Measurements from ENCODE around the gene TACC3. TPM values are rescaled to one million over a fixed set of nuclear protein-coding genes. Genes with fewer than 3 reads are reported as not detected.

The TACC3 gene
- total and polyA plus RNA-seq, 12 donors: 5.5 to 26.5 (median 11.4) TPM

GRCh38 chr4:1682860-1683259 lies 38.5 kb upstream of the TACC3 start:
- intact Hi-C loops (cut with DNase I): no loop called here
- Histone ChIP-seq H3K4me3 (peak overlapping the region in 1 of 4 donors; percentile 79), H3K36me3 (replicated peaks in 1 of 2) (no peaks in the 10 kb centered on the region), H3K9me3 (replicated peaks in 1 of 3) (no peaks in the 10 kb centered on the region), H3K27ac (peak overlapping the region in 4 of 5 donors; percentile 71 to 83 (median 80)), H3K27me3 (no peaks in the 10 kb centered on the region), H3K4me1 (replicated peaks in 1 of 2) (peaks cover 3 to 6% of the 10 kb centered on the region in 2 donors)
- WGBS, 4 donors: 85 to 89% (median 87%) methylated on average over 13 of the region's 13 CpGs
- no peak for TF ChIP-seq CTCF (IDR thresholded peaks at IDR 0.05)
- no peak for TF ChIP-seq POLR2A (IDR thresholded peaks at IDR 0.05)
- peak in 1 of 7 donors; percentile 33 for DNase-seq

GRCh38 chr4:1683261-1683735 lies 38.0 kb upstream of the TACC3 start:
- WGBS, 4 donors: 4 to 7% (median 5%) methylated on average over 13 of the region's 13 CpGs
- intact Hi-C loops (cut with DNase I): no loop called here
- peaks cover 3 to 6% of the 10 kb centered on the region in 2 donors for H3K4me1 ChIP-seq (replicated peaks in 1 of 2)

GRCh38 chr4:1683736-1684505 lies 37.4 kb upstream of the TACC3 start, which contains the start of gene FAM53A:
FAM53A (minus strand) TSS chr4:1684313; CDS start chr4:1668741, 15,572 bp downstream.
- no peaks in the 10 kb centered on the region for H3K9me3 ChIP-seq (replicated peaks in 1 of 3)
- peak in 6 of 7 donors; percentile 33 to 94 (median 88) for DNase-seq
- 0 to 1% (median 0%) methylated on average over 2 to 109 of the region's 118 CpGs for WGBS, 4 donors
- no peaks in the 10 kb centered on the region for H3K27me3 ChIP-seq
- H3K27ac ChIP-seq: peak within 1 kb of the TSS; percentile 6 to 83 (median 79)
- H3K4me3 ChIP-seq: peak within 1 kb of the TSS in 3 of 4 donors; percentile 40 to 79 (median 52)
- H3K4me1 ChIP-seq (replicated peaks in 1 of 2): peaks cover 3 to 6% of the 10 kb centered on the region in 2 donors
- intact Hi-C loops (cut with DNase I): no loop called here
- no peaks in the 10 kb centered on the region for H3K36me3 ChIP-seq (replicated peaks in 1 of 2)
- TF ChIP-seq POLR2A (IDR thresholded peaks at IDR 0.05) (peak in 1 of 2 donors; percentile 66), CTCF (IDR thresholded peaks at IDR 0.05) (peak in 1 of 6 experiments; percentile 6)

More at GRCh38 chr4:1683261-1683735, 38.0 kb upstream of the TACC3 start:
- H3K4me3 ChIP-seq: peak overlapping the region in 3 of 4 donors; percentile 40 to 79 (median 52)
- H3K27ac ChIP-seq: peak overlapping the region; percentile 6 to 83 (median 79)
- no peaks in the 10 kb centered on the region for H3K36me3 ChIP-seq (replicated peaks in 1 of 2)
- no peak for TF ChIP-seq CTCF (IDR thresholded peaks at IDR 0.05)
- peak in 1 of 2 donors; percentile 7 for TF ChIP-seq POLR2A (IDR thresholded peaks at IDR 0.05)
- peak in 6 of 7 donors; percentile 49 to 85 (median 70) for DNase-seq
- no peaks in the 10 kb centered on the region for H3K9me3 ChIP-seq (replicated peaks in 1 of 3)
- H3K27me3 ChIP-seq: no peaks in the 10 kb centered on the region

- no peaks in the 10 kb centered on the region for H3K36me3 ChIP-seq (replicated peaks in 1 of 2)
- H3K4me1 ChIP-seq (replicated peaks in 1 of 2): peaks cover 3 to 6% of the 10 kb centered on the region in 2 donors
- peak overlapping the region in 2 of 5 donors; percentile 54 to 82 for H3K27ac ChIP-seq
- no peaks in the 10 kb centered on the region for H3K9me3 ChIP-seq (replicated peaks in 1 of 3)
- intact Hi-C loops (cut with DNase I): no loop called here
- DNase-seq: peak in 4 of 7 donors; percentile 41 to 96 (median 94)
- peak overlapping the region in 2 of 4 donors; percentile 18 to 79 for H3K4me3 ChIP-seq
- WGBS, 4 donors: 27 to 57% (median 43%) methylated on average over 17 to 66 of the region's 66 CpGs
- TF ChIP-seq POLR2A (IDR thresholded peaks at IDR 0.05) (no peak), CTCF (IDR thresholded peaks at IDR 0.05) (no peak)
- no peaks in the 10 kb centered on the region for H3K27me3 ChIP-seq
Observed at GRCh38 chr4:1684506-1685234, 36.7 kb upstream of the TACC3 start.

All from adrenal gland (tissue), 12 donors.